GM21515 (cell line): ENCODE measurements around the gene RPS3A.
"Not testable (repeated sequence)": the region's sequence is repeated elsewhere in the genome, so short reads cannot be mapped to it uniquely, and the experiment has no call there.

Source experiments
- ATAC-seq: cut with Tn5 transposase; IDR thresholded peaks from one replicate; pipeline ENCODE4 v1.9.1; 2021; ENCODE audit not compliant: unreplicated experiment

The RPS3A gene

GRCh38 chr4:151114338-151114737 lies 14.9 kb downstream of the RPS3A start:
- ATAC-seq = no peak

- no peak for ATAC-seq
Measured at GRCh38 chr4:151114986-151115385, 15.6 kb downstream of the RPS3A start.

GRCh38 chr4:151117371-151117962 lies 18.0 kb downstream of the RPS3A start:
- peak; percentile 92 for ATAC-seq

GRCh38 chr4:151129796-151130195 lies 30.4 kb downstream of the RPS3A start:
- ATAC-seq = no peak

GRCh38 chr4:151133311-151133710 lies 33.9 kb downstream of the RPS3A start:
- no peak for ATAC-seq

- ATAC-seq = not testable (repeated sequence)
Measured at GRCh38 chr4:151136048-151136447, 36.6 kb downstream of the RPS3A start.

GRCh38 chr4:151139814-151140213 lies 40.4 kb downstream of the RPS3A start:
- no peak for ATAC-seq

- no peak for ATAC-seq
Measured at GRCh38 chr4:151142758-151143157, 43.3 kb downstream of the RPS3A start.

GRCh38 chr4:151143162-151143561 lies 43.7 kb downstream of the RPS3A start:
- no peak for ATAC-seq

GRCh38 chr4:151143811-151144210 lies 44.4 kb downstream of the RPS3A start:
- no peak for ATAC-seq

GRCh38 chr4:151144329-151145072 lies 45.1 kb downstream of the RPS3A start:
- no peak for ATAC-seq

- ATAC-seq = no peak
Measured at GRCh38 chr4:151147000-151147399, 47.6 kb downstream of the RPS3A start.

- no peak for ATAC-seq
Measured at GRCh38 chr4:151148261-151148660, 48.8 kb downstream of the RPS3A start.

- ATAC-seq = no peak
Measured at GRCh38 chr4:151150821-151151580, 51.6 kb downstream of the RPS3A start.

GRCh38 chr4:151152028-151152427 lies 52.6 kb downstream of the RPS3A start:
- no peak for ATAC-seq

GRCh38 chr4:151153585-151153984 lies 54.2 kb downstream of the RPS3A start:
- ATAC-seq = no peak
